AG09309 (cell line): Measurements from ENCODE around the gene DIRAS2.
"Not testable (repeated sequence)": the region's sequence is repeated elsewhere in the genome, so short reads cannot be mapped to it uniquely, and the experiment has no call there.

Experiments used
- DNase-seq: peaks from one replicate; pipeline ENCODE4 v3.0.0-alpha.2; 2010; ENCODE audit warnings: low read depth
- H3K4me3 ChIP-seq: 2 replicates; pipeline ENCODE4 v1.5.1; 2011; ENCODE audit warnings: mild to moderate bottlenecking, low read depth, low read length, moderate library complexity; ENCODE audit not compliant: control insufficient read depth
- CTCF ChIP-seq: IDR thresholded peaks from 2 replicates; pipeline ENCODE4 v1.5.1; 2011; ENCODE audit warnings: mild to moderate bottlenecking, low read depth, low read length, inconsistent platforms; ENCODE audit not compliant: insufficient read depth, control insufficient read depth; ENCODE audit errors: missing control alignments

The DIRAS2 gene

GRCh38 chr9:90658783-90659182 is 16.2 kb upstream of the DIRAS2 start:
- no peak for TF ChIP-seq CTCF
- no peak overlapping the region for H3K4me3 ChIP-seq
- no peak for DNase-seq

- no peak for DNase-seq
- no peak for TF ChIP-seq CTCF
- H3K4me3 ChIP-seq: no peak overlapping the region
Observed at GRCh38 chr9:90658181-90658580, 15.6 kb upstream of the DIRAS2 start.

- not testable (repeated sequence) for DNase-seq, H3K4me3 ChIP-seq
Observed at GRCh38 chr9:90656876-90657275, 14.3 kb upstream of the DIRAS2 start.

GRCh38 chr9:90651246-90651645 is 8.6 kb upstream of the DIRAS2 start:
- TF ChIP-seq CTCF: no peak
- DNase-seq: no peak
- no peak overlapping the region for H3K4me3 ChIP-seq

- TF ChIP-seq CTCF: no peak
- no peak for DNase-seq
- no peak overlapping the region for H3K4me3 ChIP-seq
Observed at GRCh38 chr9:90647843-90648242, 5.2 kb upstream of the DIRAS2 start.

- DNase-seq: no peak
- TF ChIP-seq CTCF: no peak
- no peak overlapping the region for H3K4me3 ChIP-seq
Observed at GRCh38 chr9:90645721-90646120, 3.1 kb upstream of the DIRAS2 start.

- TF ChIP-seq CTCF: no peak
- no peak overlapping the region for H3K4me3 ChIP-seq
- DNase-seq: no peak
Observed at GRCh38 chr9:90641884-90642487, 638 bp downstream of the DIRAS2 start.

GRCh38 chr9:90641086-90641485 is 1.5 kb downstream of the DIRAS2 start:
- DNase-seq: no peak
- TF ChIP-seq CTCF: no peak
- no peak overlapping the region for H3K4me3 ChIP-seq
